NCI-H345 treated with DMSO at 0.1 percent for 48 hours (cell line): ENCODE data around the gene TNFSF9.
"Not testable (repeated sequence)": the region's sequence is repeated elsewhere in the genome, so short reads cannot be mapped to it uniquely, and the experiment has no call there.

Experiments
- DNase-seq: peaks from one replicate; lab custom pipeline; 2025; ENCODE audit not compliant: unreplicated experiment; lab: John Stamatoyannopoulos, UW

The TNFSF9 gene

GRCh38 chr19:6568816-6569215 is 38.0 kb downstream of the TNFSF9 start:
- DNase-seq: no peak

DNA sequence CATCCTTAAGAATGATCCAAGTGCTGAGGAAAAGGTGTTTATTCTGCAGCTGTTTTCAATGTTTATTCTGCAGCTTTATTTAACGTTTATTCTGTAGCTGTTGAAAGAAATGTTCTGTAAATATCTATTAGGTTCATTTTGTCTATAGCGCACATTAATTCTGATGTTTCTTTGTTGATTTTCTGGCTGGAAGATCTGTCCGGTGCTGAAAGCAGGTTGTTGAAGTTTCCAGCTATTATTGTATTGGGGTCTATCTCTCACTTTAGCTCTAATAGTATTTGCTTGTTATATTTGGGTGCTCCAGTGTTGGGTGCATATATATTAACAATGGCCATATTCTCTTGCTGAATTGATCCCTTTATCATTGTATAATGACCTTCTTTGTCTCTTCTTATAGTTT is 39.9 kb downstream of the TNFSF9 start:
- DNase-seq: no peak

GRCh38 chr19:6571167-6571566 is 40.3 kb downstream of the TNFSF9 start:
- no peak for DNase-seq

DNA sequence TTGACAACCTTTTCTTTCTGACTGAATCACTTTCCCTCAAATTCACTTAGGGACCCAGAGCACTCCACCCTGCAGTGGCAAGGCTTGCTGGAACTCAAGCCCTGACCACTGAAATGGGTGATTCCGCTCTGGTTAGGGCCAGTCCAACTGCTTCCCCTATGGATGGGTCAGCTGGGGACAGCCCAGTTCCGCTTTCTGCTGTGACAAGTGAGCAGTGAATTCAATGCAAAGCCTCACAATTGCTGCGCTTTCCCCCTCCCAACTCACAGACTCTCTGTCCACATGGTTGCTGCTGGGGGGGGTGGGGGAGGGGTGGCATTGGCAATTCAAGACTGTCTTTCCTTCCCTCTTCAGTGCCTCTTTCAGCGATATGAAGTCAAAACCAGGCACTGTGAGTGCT is 41.4 kb downstream of the TNFSF9 start:
- no peak for DNase-seq

DNA sequence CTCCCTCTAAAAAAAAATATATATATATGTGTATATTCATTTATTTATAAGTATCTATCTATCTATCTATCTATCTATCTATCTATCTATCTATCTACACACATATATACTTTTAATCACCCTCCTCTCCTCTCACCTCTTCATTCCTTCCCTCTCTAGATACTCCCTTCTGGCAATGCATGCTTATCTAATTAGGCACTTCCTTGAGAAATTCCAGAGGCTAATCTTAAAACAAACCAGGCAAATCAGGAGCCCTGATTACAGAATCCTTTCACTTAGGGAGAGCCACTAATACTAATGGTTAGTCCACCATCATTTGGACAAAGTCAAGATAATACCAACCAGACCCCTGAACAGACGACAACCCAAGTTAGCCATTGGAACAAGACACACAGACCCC is 42.5 kb downstream of the TNFSF9 start:
- no peak for DNase-seq

DNA sequence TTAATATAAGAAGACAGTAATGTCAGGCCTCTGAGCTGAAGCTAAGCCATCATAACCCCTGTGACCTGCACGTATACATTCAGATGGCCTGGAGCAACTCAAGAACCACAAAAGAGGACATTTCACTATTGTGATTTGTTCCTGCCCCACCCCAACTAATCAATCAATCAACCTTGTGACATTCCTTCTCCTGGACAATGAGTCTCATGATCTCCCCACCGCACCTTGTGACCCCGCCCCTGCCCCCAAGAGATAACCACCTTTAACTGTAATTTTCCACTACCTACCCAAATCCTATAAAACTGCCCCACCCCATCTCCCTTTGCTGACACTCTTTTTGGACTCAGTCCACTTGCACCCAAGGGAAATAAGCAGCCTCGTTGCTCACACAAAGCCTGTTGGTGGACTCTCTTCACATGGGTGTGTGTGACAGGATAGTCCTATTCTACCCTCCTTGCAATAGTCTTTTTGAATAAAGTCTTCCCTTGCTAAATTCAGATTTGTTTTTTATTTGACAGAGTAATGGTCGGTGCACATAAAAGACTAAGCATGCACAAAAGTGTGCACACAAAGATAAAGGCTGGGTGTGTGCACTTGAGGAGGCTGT is 46.1 kb downstream of the TNFSF9 start:
- DNase-seq: no peak

- no peak for DNase-seq
These were observed 46.8 kb downstream of the TNFSF9 start for GRCh38 chr19:6577476-6578125.

DNA sequence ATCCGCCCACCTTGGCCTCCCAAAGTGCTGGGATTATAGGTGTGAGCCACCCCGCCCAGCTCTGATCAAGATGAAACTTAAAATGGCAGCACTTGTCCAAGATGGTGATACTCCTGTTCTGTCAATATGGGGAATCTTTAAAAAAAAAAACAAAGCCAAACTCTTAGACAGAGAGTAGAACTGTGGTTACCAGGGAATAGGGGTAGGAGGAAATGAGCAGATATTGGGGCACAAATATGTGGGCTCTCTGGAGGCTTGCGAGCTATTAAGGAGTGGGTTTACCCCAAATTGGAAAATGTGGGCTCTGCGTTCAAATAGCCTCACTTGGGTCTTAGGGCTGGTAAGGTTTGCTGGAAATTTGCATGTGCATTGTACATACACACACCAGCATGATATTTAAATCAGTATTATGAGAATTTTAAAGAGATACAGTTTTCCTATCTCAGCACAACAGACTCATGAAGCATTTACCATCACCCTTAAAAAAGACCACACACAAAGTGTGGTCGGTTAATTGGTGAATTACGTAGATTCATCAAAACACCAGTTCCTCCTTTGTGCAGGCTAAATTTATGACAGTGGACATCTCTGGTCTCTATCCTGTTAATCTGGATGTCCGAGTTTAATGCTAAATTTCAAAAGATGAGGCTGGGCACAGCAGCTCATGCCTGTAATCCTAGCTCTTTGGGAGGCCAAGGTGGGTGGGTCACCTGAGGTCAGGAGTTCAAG is 48.8 kb downstream of the TNFSF9 start:
- DNase-seq: no peak

DNA sequence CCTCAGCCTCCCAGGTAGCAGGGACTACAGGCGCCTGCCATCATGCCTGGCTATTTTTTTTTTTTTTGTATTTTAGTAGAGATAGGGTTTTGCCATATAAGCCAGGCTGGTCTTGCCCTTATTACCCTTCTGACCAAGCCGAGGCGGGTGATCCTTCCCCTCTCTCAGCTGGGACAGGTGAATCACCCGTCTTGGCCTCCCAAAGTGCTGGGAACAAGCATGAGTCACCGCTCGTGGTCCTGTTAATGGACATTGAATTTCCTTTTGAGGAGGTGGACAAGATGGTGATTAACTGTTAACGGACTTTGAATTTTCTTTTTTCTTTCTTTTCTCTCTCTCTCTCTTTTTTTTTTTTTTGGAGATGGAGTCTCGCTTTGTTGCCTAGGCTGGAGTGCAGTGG is 49.5 kb downstream of the TNFSF9 start:
- DNase-seq: no peak

- DNase-seq: not testable (repeated sequence)
These were observed 52.0 kb downstream of the TNFSF9 start for GRCh38 chr19:6582515-6583484.
